Fibroblast of upper back skin (primary cell): Measurements from ENCODE around the gene ACAD10.

Experiments
- DNase-seq: peaks from one replicate; pipeline ENCODE4 v3.0.0-alpha.2; 2013

ACAD10 gene

DNA sequence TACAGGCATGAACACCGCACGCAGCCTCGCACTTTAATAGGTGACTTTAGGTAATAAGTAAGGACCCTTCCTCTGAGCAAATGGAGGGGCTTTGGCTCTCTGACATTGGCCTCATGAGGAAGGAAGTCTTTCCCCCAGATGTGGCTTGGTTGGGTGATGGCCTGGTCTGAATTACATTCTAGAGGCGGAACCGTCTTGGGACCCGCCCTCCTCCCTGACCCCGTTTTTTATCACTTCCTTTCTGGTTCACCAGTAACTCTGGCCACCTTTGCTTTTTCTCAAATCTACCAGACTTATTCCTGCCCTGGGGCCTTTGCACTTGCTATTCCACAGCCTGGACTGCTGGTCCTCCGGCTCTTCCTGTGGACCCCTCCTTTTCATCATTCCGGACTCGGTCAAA, 94.3 kb downstream of the ACAD10 start:
- DNase-seq = no peak

DNA sequence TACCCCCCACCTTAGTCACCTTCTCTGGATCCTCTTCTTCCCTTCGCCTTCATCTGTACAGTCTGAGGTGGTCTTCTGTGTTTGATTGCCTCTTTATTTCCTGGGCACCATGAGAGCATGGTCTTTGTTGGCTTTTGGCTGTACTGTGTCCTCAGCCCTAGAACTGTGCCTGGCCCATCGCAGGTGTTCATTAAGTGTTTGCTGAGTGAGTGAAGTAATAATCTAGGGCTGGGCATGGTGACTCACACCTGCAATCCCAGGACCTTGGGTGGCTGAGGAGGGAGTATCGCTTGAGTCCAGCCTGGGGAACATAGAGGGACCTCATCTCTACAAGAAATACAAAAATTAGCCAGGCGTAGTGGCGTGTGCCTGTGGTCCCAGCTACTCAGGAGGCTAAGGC, 94.8 kb downstream of the ACAD10 start:
- no peak for DNase-seq

DNA sequence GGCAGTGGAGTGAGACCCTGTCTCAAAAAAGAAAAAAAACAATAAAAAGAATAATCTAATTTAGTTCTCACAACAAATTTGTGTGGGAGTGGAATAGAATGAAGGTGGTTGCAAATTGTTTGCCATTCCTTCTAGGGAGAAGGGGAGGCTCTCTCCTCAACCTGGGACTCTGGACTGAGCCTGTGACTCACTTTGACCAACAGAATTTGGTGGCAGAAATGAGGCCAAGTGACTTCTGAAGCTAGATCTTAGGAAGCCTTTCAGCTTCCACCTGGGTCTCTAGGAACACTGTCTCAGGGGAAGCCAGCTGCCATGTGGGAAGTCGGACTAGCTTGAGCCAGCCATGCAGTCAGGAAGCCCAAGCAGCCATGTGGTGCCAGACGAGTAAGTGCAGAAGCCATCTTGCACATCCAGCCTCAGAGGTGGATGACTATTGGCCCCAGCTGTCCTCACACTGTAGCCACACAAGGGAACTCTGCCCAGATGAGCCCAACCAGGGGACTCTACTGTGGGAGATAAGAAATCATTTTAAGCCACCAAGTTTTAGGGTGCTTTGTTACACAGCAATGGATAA, 95.3 kb downstream of the ACAD10 start:
- no peak for DNase-seq

DNA sequence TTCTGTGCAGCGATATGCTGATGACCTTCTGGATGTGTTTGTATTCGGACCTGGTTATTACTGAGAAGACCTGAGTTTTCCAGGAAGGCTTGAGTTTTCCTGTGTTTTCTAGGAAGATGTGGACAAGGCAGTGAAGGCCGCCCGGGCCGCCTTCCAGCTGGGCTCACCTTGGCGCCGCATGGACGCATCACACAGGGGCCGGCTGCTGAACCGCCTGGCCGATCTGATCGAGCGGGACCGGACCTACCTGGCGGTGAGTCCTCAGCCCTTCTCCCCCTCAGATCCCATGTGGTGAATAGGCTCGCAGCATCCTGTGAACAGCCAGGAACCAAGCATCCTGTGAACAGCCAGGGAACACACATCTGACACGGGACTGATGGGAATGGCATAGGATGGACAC, 97.2 kb downstream of the ACAD10 start:
- DNase-seq = no peak

DNA sequence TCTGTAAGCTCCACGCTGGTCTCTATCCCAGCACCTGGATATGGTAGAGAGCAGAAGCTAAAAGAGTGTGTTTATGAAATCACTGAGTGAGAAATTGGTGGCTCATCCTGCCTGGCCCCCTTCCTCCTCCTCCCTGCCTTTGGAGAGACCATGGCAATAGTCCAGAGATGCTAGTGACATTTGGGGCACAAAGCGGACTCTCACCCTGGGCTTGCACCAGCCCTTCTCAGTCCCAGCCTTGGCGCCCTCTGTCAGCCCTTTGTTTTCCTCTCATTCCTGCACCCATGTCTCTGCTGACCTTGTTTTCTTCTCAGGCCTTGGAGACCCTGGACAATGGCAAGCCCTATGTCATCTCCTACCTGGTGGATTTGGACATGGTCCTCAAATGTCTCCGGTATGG, 99.1 kb downstream of the ACAD10 start:
- no peak for DNase-seq

DNA sequence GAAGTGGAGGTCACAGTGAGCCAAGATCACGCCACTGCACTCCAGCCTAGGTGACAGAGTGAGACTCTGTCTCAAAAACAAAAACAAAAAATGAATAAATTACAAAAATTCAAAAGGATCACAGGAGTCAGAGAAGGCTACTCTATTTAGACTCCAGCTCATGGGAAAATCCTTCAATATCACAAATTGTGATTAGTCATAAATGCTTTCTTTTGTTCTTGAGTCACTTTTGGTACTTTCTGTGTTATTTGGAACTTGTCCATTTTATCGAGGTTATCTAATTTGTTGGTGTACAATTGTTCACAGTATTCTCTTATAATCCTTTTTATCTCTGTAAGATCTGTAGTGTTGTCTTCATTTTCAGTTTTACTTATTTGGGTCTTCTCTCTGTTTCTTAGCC, 99.8 kb downstream of the ACAD10 start:
- DNase-seq = no peak

DNA sequence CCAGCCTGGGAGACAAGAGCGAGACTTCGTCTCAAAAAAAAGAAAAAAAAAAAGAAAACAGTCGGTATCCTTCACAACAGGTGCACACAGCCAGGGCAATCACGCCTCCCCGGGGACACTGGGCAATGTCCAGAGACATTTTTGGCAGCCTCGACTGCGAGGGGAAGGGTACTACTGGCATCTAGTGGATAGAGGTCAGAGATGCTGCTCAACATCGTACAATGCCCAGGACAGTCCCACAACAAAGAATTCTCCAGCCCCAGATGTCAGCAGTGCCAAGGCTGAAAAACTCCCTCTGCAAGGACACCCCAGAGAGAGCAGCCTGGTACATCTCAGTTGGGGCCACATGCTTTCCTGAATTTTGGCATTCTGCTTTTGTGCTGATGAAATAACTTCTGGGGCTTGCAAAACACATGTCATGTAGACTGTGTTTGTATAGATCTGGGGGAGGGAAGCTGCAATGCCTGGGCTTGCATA, 102.4 kb downstream of the ACAD10 start:
- peak; percentile 63 for DNase-seq

DNA sequence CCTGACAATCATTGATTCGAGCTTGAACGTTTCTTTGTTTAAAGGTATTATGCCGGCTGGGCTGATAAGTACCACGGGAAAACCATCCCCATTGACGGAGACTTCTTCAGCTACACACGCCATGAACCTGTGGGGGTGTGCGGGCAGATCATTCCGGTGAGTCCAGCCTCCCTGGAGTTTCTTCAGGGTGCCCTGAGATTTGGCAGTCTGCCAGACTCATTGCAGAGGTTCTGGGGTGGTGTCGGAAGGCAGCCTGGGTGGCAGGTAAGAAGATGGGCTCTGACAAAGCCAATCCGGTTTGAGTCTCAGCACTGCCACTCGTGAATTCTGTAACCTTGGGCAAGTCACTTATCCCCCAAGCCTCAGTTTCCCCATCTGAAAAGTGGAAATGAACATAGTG, 103.9 kb downstream of the ACAD10 start:
- DNase-seq = no peak

DNA sequence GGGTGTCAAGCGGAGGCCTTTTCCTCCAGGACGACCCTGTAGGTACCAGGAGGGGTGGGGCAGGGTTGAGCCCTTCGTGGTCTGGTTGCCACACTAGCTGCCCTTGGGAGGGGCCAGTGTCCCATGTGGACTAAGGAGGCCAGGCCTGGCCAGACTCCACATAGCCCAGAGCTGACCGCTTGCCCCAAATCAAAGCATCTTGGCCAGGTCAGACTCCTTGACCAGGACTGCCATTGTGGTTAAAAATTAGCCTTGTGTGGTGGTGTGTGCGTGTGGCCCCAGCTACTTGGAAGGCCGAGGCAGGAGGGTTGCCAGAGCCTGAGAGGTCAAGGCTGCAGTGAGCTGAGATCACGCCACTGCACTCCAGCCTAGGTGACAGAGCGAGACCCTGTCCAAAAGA, 105.7 kb downstream of the ACAD10 start:
- no peak for DNase-seq

DNA sequence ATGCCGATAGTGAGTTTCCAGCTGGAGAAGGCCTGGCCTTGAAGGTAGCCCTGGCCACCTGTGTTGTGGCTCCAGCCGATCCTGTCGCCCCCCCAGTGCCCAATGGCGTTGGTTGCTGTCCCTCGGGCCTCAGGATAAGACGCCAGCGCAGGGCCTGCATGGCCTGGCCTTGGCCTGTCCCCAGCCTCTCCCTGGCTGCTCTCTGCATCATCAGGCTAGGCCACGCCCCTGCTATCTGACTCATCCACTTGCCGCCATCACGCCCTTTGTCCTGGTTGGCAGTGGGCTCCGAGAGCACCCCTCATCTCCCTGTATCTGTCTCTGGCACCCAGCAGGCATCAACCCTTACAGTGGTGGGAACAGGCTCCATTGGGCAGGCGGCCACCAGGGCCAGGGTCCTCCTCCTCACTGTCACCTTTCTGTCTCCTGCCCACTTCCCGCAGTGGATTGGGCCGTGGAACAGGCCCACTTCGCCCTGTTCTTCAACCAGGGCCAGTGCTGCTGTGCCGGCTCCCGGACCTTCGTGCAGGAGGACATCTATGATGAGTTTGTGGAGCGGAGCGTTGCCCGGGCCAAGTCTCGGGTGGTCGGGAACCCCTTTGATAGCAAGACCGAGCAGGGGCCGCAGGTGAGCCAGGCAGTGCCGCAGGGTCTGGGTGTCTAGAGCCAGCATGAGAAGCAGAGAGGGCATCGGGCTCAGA, 106.5 kb downstream of the ACAD10 start:
- no peak for DNase-seq

DNA sequence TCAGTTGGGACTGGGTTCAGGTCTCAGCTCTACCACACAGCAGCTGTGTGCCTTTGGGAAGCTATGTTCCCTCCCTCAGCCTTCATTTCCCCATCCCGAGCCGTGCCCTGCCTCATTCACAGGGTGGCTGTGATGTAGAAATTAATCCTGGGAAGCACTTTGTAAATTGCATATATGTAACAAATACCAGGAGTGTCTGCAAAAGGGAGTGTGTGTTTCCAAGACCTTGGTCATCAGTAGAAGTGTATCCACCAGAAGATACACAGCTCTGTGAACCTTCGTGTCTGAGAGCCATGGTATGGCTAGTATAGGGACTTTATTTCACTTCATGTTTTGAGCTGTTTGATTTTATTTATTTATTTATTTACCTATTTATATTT, 107.0 kb downstream of the ACAD10 start:
- no peak for DNase-seq

DNA sequence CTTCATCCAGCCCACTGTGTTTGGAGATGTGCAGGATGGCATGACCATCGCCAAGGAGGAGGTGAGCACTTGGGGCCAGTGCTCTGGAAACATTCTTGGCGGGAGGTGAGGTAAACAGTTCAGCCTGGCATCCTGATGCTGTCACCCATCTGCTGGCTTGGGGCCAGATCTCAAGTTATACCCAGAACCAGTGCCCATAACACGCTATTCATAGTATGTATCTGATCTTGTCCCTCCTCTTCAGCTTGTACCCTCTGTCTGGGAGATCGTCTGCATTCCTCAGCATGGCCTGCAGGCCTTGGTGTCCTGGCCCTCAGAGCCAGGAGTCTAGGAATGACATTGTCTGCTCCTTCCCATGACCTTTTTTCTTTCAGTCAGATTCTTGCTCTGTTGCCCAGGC, 112.3 kb downstream of the ACAD10 start:
- no peak for DNase-seq

DNA sequence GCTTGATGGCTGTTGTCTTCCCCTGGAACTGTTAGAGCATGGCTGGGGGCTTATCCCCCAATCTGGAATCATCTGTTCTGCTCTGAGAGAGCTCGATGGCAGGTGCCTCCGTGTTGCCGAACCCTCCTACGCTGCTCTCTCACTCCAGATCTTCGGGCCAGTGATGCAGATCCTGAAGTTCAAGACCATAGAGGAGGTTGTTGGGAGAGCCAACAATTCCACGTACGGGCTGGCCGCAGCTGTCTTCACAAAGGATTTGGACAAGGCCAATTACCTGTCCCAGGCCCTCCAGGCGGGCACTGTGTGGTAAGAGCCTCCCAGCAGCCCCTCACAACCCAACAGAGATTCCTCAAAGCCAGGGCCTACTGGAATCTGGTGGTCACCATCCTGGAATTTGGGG, 113.9 kb downstream of the ACAD10 start:
- DNase-seq = no peak

DNA sequence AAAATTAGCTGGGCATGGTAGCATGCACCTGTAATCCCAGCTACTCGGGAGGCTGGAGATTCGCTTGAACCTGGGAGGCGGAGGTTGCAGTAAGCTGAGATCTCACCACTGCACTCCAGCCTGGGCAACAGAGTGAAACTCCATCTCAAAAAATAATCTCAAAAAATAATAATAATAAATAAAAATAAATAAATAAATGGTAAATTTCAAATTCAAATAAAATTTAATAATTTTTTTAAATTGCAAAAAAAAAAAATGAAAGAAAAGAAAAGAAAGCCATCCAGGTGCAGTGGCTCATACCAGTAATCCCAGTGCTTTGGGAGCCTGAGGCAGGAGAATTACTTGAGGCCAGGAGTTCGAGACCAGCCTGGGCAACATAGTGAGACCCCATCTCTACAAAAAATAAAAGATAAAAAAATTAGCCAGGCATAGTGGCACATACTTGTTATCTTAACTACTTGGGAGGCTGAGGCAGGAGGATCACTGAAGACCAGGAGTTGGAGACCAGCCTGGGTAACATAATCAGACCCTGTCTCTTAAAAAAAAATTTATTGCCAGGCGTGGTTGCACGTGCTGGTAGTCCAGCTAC, 117.3 kb downstream of the ACAD10 start:
- DNase-seq = no peak

DNA sequence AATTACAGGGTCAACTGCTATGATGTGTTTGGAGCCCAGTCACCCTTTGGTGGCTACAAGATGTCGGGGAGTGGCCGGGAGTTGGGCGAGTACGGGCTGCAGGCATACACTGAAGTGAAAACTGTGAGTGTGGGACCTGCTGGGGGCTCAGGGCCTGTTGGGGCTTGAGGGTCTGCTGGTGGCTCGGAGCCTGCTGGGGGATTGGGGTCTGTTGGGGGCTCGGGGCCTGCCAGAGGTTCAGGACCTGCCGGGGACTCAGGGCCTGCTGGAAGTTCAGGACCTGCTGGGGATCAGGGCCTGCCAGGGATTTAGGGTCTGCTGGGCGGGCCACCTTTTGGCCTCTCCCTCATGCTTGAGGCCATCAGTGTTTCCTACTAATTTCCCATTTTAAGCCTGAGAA, 118.0 kb downstream of the ACAD10 start:
- DNase-seq = no peak

DNA sequence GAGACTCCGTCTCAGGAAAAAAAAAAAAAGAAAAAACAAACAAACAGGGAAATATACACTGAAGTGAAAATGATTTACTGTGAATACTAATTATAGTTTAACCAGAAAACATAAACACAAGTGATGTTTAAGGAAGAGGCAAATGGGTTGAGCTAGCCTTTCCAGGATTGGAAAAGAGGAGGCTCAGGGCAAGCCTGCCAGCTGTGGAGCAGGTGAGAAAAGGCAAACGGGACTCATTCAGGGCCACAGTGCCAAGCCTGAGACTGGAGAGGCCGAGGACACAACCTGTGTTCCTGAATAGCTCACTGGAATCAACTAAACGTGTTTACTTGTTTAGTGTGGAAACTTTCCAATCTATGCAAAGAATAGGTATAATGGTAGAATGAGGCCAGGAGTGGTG, 120.5 kb downstream of the ACAD10 start:
- DNase-seq = no peak
